Measurements from ENCODE around the gene ELL2. TPM values are rescaled to one million over a fixed set of nuclear protein-coding genes. Genes with fewer than 3 reads are reported as not detected.
A peak's percentile ranks its signal among the peaks of the same experiment; 100 is the strongest.

The ELL2 gene
- total RNA-seq, 1 donor from 2014 or later: 57.5 TPM

GRCh38 chr5:95918421-95919006 is 43.1 kb downstream of the ELL2 start:
- H3K4me3 ChIP-seq: no peak overlapping the region
- DNase-seq (no peak), ATAC-seq (no peak)
- H3K4me1 ChIP-seq: peaks cover 30% of the 10 kb centered on the region
- intact Hi-C loops (cut with DNase I): no loop called here
- H3K9me3 ChIP-seq: no peaks in the 10 kb centered on the region
- no peaks in the 10 kb centered on the region for H3K27me3 ChIP-seq (ENCODE audit: low read depth)
- TF ChIP-seq, protein P1, sequence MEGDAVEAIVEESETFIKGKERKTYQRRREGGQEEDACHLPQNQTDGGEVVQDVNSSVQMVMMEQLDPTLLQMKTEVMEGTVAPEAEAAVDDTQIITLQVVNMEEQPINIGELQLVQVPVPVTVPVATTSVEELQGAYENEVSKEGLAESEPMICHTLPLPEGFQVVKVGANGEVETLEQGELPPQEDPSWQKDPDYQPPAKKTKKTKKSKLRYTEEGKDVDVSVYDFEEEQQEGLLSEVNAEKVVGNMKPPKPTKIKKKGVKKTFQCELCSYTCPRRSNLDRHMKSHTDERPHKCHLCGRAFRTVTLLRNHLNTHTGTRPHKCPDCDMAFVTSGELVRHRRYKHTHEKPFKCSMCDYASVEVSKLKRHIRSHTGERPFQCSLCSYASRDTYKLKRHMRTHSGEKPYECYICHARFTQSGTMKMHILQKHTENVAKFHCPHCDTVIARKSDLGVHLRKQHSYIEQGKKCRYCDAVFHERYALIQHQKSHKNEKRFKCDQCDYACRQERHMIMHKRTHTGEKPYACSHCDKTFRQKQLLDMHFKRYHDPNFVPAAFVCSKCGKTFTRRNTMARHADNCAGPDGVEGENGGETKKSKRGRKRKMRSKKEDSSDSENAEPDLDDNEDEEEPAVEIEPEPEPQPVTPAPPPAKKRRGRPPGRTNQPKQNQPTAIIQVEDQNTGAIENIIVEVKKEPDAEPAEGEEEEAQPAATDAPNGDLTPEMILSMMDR (IDR thresholded peaks at IDR 0.05): no peak
- H3K36me3 ChIP-seq: peaks cover 1% of the 10 kb centered on the region
- H3K27ac ChIP-seq: no peak overlapping the region

GRCh38 chr5:95917207-95917606 is 44.4 kb downstream of the ELL2 start:
- TF ChIP-seq, protein P1 (IDR thresholded peaks at IDR 0.05): no peak
- DNase-seq (no peak), ATAC-seq (no peak)
- Histone ChIP-seq H3K9me3 (no peaks in the 10 kb centered on the region), H3K4me3 (no peak overlapping the region), H3K27ac (no peak overlapping the region), H3K4me1 (peaks cover 27% of the 10 kb centered on the region), H3K36me3 (peaks cover 12% of the 10 kb centered on the region), H3K27me3 (ENCODE audit: low read depth) (no peaks in the 10 kb centered on the region)
- intact Hi-C loops (cut with DNase I): no loop called here

GRCh38 chr5:95916687-95917085 is 45.0 kb downstream of the ELL2 start:
- TF ChIP-seq, protein P1 (IDR thresholded peaks at IDR 0.05): no peak
- Histone ChIP-seq H3K27ac (no peak overlapping the region), H3K27me3 (ENCODE audit: low read depth) (no peaks in the 10 kb centered on the region), H3K36me3 (peaks cover 12% of the 10 kb centered on the region), H3K4me3 (no peak overlapping the region), H3K4me1 (peaks cover 27% of the 10 kb centered on the region), H3K9me3 (no peaks in the 10 kb centered on the region)
- intact Hi-C loops (cut with DNase I): no loop called here
- ATAC-seq: no peak
- DNase-seq: no peak

- Histone ChIP-seq H3K36me3 (peaks cover 12% of the 10 kb centered on the region), H3K27me3 (ENCODE audit: low read depth) (no peaks in the 10 kb centered on the region)
Measured at GRCh38 chr5:95915999-95916686, 45.5 kb downstream of the ELL2 start.

DNA sequence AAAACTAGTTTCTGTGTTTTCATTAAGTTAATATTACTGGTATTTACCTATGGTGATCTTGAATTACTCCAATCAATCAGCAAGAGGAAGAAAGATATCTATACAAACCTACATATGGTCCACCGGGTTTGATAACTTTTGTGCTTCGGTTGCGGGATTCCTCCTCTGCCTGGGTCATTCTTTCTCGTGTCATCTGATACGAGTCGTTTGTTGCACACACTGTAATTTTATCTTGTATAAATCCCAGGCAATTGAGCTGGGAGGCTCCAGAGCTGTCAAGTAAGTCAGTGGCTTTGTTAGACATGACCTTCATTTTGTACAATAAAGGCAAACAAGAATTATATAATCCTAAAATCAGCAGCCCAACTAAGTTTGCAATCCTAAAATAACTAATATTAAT is 48.0 kb downstream of the ELL2 start:
- intact Hi-C loops (cut with DNase I): no loop called here
- Histone ChIP-seq H3K9me3 (no peaks in the 10 kb centered on the region), H3K4me3 (no peak overlapping the region), H3K36me3 (peaks cover 14% of the 10 kb centered on the region), H3K27ac (no peak overlapping the region), H3K4me1 (peaks cover 21% of the 10 kb centered on the region), H3K27me3 (ENCODE audit: low read depth) (no peaks in the 10 kb centered on the region)
- DNase-seq (no peak), ATAC-seq (no peak)
- TF ChIP-seq, protein P1 (IDR thresholded peaks at IDR 0.05): no peak

More at GRCh38 chr5:95915999-95916686, 45.5 kb downstream of the ELL2 start:
- Histone ChIP-seq H3K4me1 (peaks cover 27% of the 10 kb centered on the region), H3K9me3 (no peaks in the 10 kb centered on the region), H3K27ac (no peak overlapping the region), H3K4me3 (no peak overlapping the region)
- intact Hi-C loops (cut with DNase I): no loop called here
- TF ChIP-seq, protein P1 (IDR thresholded peaks at IDR 0.05): no peak
- peak; percentile 27 to 73 for ATAC-seq
- DNase-seq: no peak
